SK-N-SH (cell line): ENCODE measurements around the gene MAPK14. TPM values are rescaled to one million over a fixed set of nuclear protein-coding genes. Genes with fewer than 3 reads are reported as not detected.

ENCODE experiments used
- CTCF ChIA-PET: fragments of 300-600, 350-600 bp; formaldehyde crosslinking; extraction: SDS; loops from one replicate; lab custom pipeline; 2021; lab: Yijun Ruan, JAX
- POLR2A ChIA-PET: fragments of 350-600 bp; sonication (Branson Sonifier 250); formaldehyde crosslinking; extraction: SDS; loops from one replicate; lab custom pipeline; 2020; ENCODE audit warnings: antibody characterized with exemption, inconsistent platforms; lab: Yijun Ruan, JAX
- DNase-seq: peaks from one replicate; pipeline ENCODE4 v3.0.0; 2012
- H2AFZ ChIP-seq: fragments of 200-600 bp; sonication (generic); 2 replicates; pipeline ENCODE4 v1.8.1; 2016; ENCODE audit warnings: antibody characterized with exemption, mild to moderate bottlenecking, low read depth
- H3F3A ChIP-seq: fragments of 200-600 bp; sonication (generic); replicated peaks from 2 replicates; pipeline ENCODE3; 2016; ENCODE audit warnings: antibody characterized with exemption, mild to moderate bottlenecking; ENCODE audit not compliant: insufficient read depth
- H3K27ac ChIP-seq, 2 experiments: fragments of 200-500 bp in 1 of 2; fragments of 200-600 bp in 1 of 2; sonication (Bioruptor generic) in 1 of 2; sonication (generic), shearing (Covaris generic) in 1 of 2; 2 replicates each; pipeline versions ENCODE4 v1.5.1 to v1.6.1; 2014 to 2016; ENCODE audit warnings: low read depth in 2 of 2, inconsistent platforms in 1 of 2, low read length in 1 of 2, mild to moderate bottlenecking in 1 of 2, mixed read lengths in 1 of 2
- H3K27me3 ChIP-seq: fragments of 200-600 bp; sonication (generic), shearing (Covaris generic); 2 replicates; pipeline ENCODE4 v1.6.1; 2016; ENCODE audit warnings: mixed run types; ENCODE audit not compliant: insufficient read depth
- H3K36me3 ChIP-seq, 2 experiments: fragments of 200-500 bp in 1 of 2; fragments of 200-600 bp in 1 of 2; sonication (Bioruptor generic) in 1 of 2; sonication (generic) in 1 of 2; replicated peaks in 1 of 2; 2 replicates each; pipeline versions ENCODE3 to v1.5.1; 2014 to 2016; ENCODE audit warnings: low read length in 1 of 2, mild to moderate bottlenecking in 1 of 2; ENCODE audit not compliant: insufficient read depth in 2 of 2, control insufficient read depth in 1 of 2
- H3K4me1 ChIP-seq, 2 experiments: fragments of 200-500 bp in 1 of 2; fragments of 200-600 bp in 1 of 2; sonication (Bioruptor generic) in 1 of 2; sonication (generic), shearing (Covaris generic) in 1 of 2; 2 replicates each; pipeline versions ENCODE4 v1.5.1 to v1.6.1; 2014 to 2016; ENCODE audit warnings: low read depth in 1 of 2, low read length in 1 of 2, mixed run types in 1 of 2; ENCODE audit not compliant: insufficient read depth in 2 of 2, control insufficient read depth in 1 of 2
- H3K4me2 ChIP-seq: fragments of 200-600 bp; sonication (generic), shearing (Covaris generic); 2 replicates; pipeline ENCODE4 v1.6.1; 2017; ENCODE audit warnings: mixed run types
- H3K4me3 ChIP-seq, 2 experiments: fragments of 200-500 bp in 1 of 2; fragments of 200-600 bp in 1 of 2; sonication (Bioruptor generic) in 1 of 2; sonication (generic), shearing (Covaris generic) in 1 of 2; 2 replicates each; pipeline versions ENCODE4 v1.5.1 to v1.8.1; 2014 to 2016; ENCODE audit warnings: low read depth in 2 of 2, inconsistent platforms in 1 of 2, low read length in 1 of 2, mild to moderate bottlenecking in 1 of 2, mixed read lengths in 1 of 2, moderate library complexity in 1 of 2
- H3K79me2 ChIP-seq: fragments of 200-600 bp; sonication (generic); 2 replicates; pipeline ENCODE4 v1.8.1; 2017; ENCODE audit warnings: mild to moderate bottlenecking; ENCODE audit not compliant: insufficient read depth
- H3K9ac ChIP-seq: fragments of 200-600 bp; sonication (generic); 2 replicates; pipeline ENCODE4 v1.6.1; 2017; ENCODE audit warnings: mixed run types
- H3K9me2 ChIP-seq: fragments of 200-600 bp; sonication (generic); 2 replicates; pipeline ENCODE4 v1.6.1; 2017; ENCODE audit warnings: mixed run types
- H3K9me3 ChIP-seq: fragments of 200-600 bp; sonication (generic); 2 replicates; pipeline ENCODE4 v1.6.1; 2017; ENCODE audit warnings: mixed run types, mild to moderate bottlenecking, moderate library complexity
- H4K20me1 ChIP-seq: fragments of 200-600 bp; sonication (generic); 2 replicates; pipeline ENCODE4 v1.6.1; 2017; ENCODE audit warnings: mild to moderate bottlenecking, mixed run types; ENCODE audit not compliant: insufficient read depth
- CHD2 ChIP-seq: fragments of 150-350 bp; IDR thresholded peaks from 2 replicates; pipeline ENCODE4 v1.6.1; 2018; ENCODE audit warnings: low read length; ENCODE audit not compliant: partially characterized antibody
- ELF1 ChIP-seq: IDR thresholded peaks from 2 replicates; pipeline ENCODE4 v1.4.0; 2012
- EP300 ChIP-seq, 2 experiments: IDR thresholded peaks; 2 replicates each; pipeline versions ENCODE4 v1.4.0 to v1.6.1; 2012; ENCODE audit warnings: borderline replicate concordance in 1 of 2, low read depth in 1 of 2, low read length in 1 of 2
- EZH2phosphoT487 ChIP-seq: fragments of 200-600 bp; sonication (generic); IDR thresholded peaks from 2 replicates; pipeline ENCODE4 v1.6.1; 2017; ENCODE audit warnings: low read depth, mixed run types, mild to moderate bottlenecking, antibody characterized with exemption, moderate library complexity, borderline replicate concordance
- FOSL2 ChIP-seq: IDR thresholded peaks from 2 replicates; pipeline ENCODE4 v1.4.0; 2012; ENCODE audit warnings: low read depth, mild to moderate bottlenecking, moderate library complexity, borderline replicate concordance
- FOXJ3 ChIP-seq: sonication (generic); formaldehyde crosslinking; IDR thresholded peaks from 2 replicates; pipeline ENCODE4 v1.5.1; 2020; ENCODE audit warnings: mild to moderate bottlenecking, missing genetic modification reagents
- IRF3 ChIP-seq: fragments of 150-350 bp; IDR thresholded peaks from 2 replicates; pipeline ENCODE4 v1.6.1; 2016; ENCODE audit warnings: mild to moderate bottlenecking, low read depth, low read length
- JUND ChIP-seq: IDR thresholded peaks from 2 replicates; pipeline ENCODE4 v1.4.0; 2012
- MXI1 ChIP-seq: IDR thresholded peaks from 2 replicates; pipeline ENCODE4 v1.6.1; 2012; ENCODE audit warnings: mild to moderate bottlenecking, low read depth, low read length, improper control_type of control experiment
- NFIC ChIP-seq: IDR thresholded peaks from 2 replicates; pipeline ENCODE4 v1.4.0; 2012; ENCODE audit warnings: borderline replicate concordance
- NRF1 ChIP-seq: IDR thresholded peaks from 2 replicates; pipeline ENCODE4 v1.6.1; 2012; ENCODE audit warnings: low read depth, mild to moderate bottlenecking, low read length
- RAD21 ChIP-seq: IDR thresholded peaks from 2 replicates; pipeline ENCODE4 v1.6.1; 2012; ENCODE audit warnings: mild to moderate bottlenecking, low read length
- RXRA ChIP-seq: IDR thresholded peaks from 2 replicates; pipeline ENCODE4 v1.4.0; 2012; ENCODE audit warnings: low read depth, mild to moderate bottlenecking, borderline replicate concordance
- SIN3A ChIP-seq: IDR thresholded peaks from 2 replicates; pipeline ENCODE4 v1.6.1; 2012; ENCODE audit warnings: low read depth, mild to moderate bottlenecking, low read length, moderate library complexity, borderline replicate concordance
- TEAD4 ChIP-seq: IDR thresholded peaks from 2 replicates; pipeline ENCODE4 v1.4.0; 2012; ENCODE audit warnings: mild to moderate bottlenecking, borderline replicate concordance; ENCODE audit not compliant: insufficient read depth
- YY1 ChIP-seq: IDR thresholded peaks from 2 replicates; pipeline ENCODE4 v1.4.0; 2012; ENCODE audit warnings: low read depth, mild to moderate bottlenecking
- ZBTB33 ChIP-seq: IDR thresholded peaks from 2 replicates; pipeline ENCODE4 v1.4.0; 2012; ENCODE audit warnings: low read depth, borderline replicate concordance
- polyA plus RNA-seq, 3 experiments: library from polyadenylated mRNA; depleted of rRNA; stranded (reverse); fragments of >200 nt; gene quantifications; 2 replicates each; pipeline ENCODE4 v1.2.3, GENCODE V29; 2012
- TF ChIP-seq, protein P1 (sequence below): fragments of 150-350 bp; IDR thresholded peaks from 2 replicates; pipeline ENCODE4 v1.6.1; 2017; ENCODE audit warnings: antibody characterized with exemption, low read length, low read depth, borderline replicate concordance
- TF ChIP-seq, protein P2 (sequence below): IDR thresholded peaks from 2 replicates; pipeline ENCODE4 v1.6.1; 2012; ENCODE audit warnings: mild to moderate bottlenecking, low read depth, low read length, moderate library complexity
- TF ChIP-seq, protein P3 (sequence below): fragments of 200-600 bp; sonication (generic); IDR thresholded peaks from 2 replicates; pipeline ENCODE4 v1.6.1; 2017; ENCODE audit warnings: antibody characterized with exemption, mild to moderate bottlenecking, moderate library complexity

The MAPK14 gene
- polyA plus RNA-seq, 1 of the 3 experiments (the other 2 are of a cell fraction), result 19.8 TPM

GRCh38 chr6:36149476-36149875, 121.9 kb downstream of the MAPK14 start:
- H3K4me3 ChIP-seq, result no peak overlapping the region
- no peaks in the 10 kb centered on the region for H3K27me3 ChIP-seq
- no peak overlapping the region for H2AFZ ChIP-seq
- no peaks in the 10 kb centered on the region for H3F3A ChIP-seq
- ChIA-PET POLR2A (interaction anchor here (1.1 kb wide), 1 partner anchor 10 kb away, joined by 3 read pairs; no protein-coding TSS in a partner anchor), CTCF (no interaction called here)
- no peaks in the 10 kb centered on the region for H3K9me2 ChIP-seq
- TF ChIP-seq, protein P1, sequence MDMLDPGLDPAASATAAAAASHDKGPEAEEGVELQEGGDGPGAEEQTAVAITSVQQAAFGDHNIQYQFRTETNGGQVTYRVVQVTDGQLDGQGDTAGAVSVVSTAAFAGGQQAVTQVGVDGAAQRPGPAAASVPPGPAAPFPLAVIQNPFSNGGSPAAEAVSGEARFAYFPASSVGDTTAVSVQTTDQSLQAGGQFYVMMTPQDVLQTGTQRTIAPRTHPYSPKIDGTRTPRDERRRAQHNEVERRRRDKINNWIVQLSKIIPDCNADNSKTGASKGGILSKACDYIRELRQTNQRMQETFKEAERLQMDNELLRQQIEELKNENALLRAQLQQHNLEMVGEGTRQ, result no peak
- TF ChIP-seq, protein P2, sequence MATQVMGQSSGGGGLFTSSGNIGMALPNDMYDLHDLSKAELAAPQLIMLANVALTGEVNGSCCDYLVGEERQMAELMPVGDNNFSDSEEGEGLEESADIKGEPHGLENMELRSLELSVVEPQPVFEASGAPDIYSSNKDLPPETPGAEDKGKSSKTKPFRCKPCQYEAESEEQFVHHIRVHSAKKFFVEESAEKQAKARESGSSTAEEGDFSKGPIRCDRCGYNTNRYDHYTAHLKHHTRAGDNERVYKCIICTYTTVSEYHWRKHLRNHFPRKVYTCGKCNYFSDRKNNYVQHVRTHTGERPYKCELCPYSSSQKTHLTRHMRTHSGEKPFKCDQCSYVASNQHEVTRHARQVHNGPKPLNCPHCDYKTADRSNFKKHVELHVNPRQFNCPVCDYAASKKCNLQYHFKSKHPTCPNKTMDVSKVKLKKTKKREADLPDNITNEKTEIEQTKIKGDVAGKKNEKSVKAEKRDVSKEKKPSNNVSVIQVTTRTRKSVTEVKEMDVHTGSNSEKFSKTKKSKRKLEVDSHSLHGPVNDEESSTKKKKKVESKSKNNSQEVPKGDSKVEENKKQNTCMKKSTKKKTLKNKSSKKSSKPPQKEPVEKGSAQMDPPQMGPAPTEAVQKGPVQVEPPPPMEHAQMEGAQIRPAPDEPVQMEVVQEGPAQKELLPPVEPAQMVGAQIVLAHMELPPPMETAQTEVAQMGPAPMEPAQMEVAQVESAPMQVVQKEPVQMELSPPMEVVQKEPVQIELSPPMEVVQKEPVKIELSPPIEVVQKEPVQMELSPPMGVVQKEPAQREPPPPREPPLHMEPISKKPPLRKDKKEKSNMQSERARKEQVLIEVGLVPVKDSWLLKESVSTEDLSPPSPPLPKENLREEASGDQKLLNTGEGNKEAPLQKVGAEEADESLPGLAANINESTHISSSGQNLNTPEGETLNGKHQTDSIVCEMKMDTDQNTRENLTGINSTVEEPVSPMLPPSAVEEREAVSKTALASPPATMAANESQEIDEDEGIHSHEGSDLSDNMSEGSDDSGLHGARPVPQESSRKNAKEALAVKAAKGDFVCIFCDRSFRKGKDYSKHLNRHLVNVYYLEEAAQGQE, result no peak
- no peak for TF ChIP-seq CHD2
- no peak for TF ChIP-seq FOSL2
- no peak for TF ChIP-seq TEAD4
- no peak for TF ChIP-seq NRF1
- TF ChIP-seq ELF1, result no peak
- no peak for TF ChIP-seq RXRA
- TF ChIP-seq ZBTB33, result no peak
- no peak for TF ChIP-seq IRF3
- no peak for TF ChIP-seq NFIC
- no peak for TF ChIP-seq FOXJ3
- TF ChIP-seq, protein P3, sequence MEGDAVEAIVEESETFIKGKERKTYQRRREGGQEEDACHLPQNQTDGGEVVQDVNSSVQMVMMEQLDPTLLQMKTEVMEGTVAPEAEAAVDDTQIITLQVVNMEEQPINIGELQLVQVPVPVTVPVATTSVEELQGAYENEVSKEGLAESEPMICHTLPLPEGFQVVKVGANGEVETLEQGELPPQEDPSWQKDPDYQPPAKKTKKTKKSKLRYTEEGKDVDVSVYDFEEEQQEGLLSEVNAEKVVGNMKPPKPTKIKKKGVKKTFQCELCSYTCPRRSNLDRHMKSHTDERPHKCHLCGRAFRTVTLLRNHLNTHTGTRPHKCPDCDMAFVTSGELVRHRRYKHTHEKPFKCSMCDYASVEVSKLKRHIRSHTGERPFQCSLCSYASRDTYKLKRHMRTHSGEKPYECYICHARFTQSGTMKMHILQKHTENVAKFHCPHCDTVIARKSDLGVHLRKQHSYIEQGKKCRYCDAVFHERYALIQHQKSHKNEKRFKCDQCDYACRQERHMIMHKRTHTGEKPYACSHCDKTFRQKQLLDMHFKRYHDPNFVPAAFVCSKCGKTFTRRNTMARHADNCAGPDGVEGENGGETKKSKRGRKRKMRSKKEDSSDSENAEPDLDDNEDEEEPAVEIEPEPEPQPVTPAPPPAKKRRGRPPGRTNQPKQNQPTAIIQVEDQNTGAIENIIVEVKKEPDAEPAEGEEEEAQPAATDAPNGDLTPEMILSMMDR, result no peak
- no peak for TF ChIP-seq EZH2phosphoT487
- TF ChIP-seq RAD21, result no peak
- no peak for TF ChIP-seq SIN3A
- no peak for TF ChIP-seq MXI1
- no peak for TF ChIP-seq JUND
- no peak for TF ChIP-seq YY1
- no peak for TF ChIP-seq EP300 (IDR thresholded peaks at IDR 0.05; ENCODE audit: borderline replicate concordance in 1 of 2, low read depth in 1 of 2, low read length in 1 of 2)
- no peaks in the 10 kb centered on the region for H3K4me1 ChIP-seq
- no peak overlapping the region for H3K27ac ChIP-seq
- DNase-seq, result no peak
- no peaks in the 10 kb centered on the region for H3K9me3 ChIP-seq
- H3K36me3 ChIP-seq, result no peaks in the 10 kb centered on the region
- H3K4me2 ChIP-seq, result no peak overlapping the region
- H3K79me2 ChIP-seq, result no peaks in the 10 kb centered on the region
- no peaks in the 10 kb centered on the region for H4K20me1 ChIP-seq
- H3K9ac ChIP-seq, result no peak overlapping the region
